Measurements from ENCODE around the gene HS6ST3. TPM values are rescaled to one million over a fixed set of nuclear protein-coding genes. Genes with fewer than 3 reads are reported as not detected.

HS6ST3 gene
- total RNA-seq, 1 donor from 2014 or later, result not detected

GRCh38 chr13:96552559-96552958 lies 462.7 kb downstream of the HS6ST3 start:
- H3K9me3 Mint-ChIP-seq (ENCODE audit: unreplicated experiment), result no peaks in the 10 kb centered on the region

GRCh38 chr13:96553796-96554195 lies 463.9 kb downstream of the HS6ST3 start:
- TF ChIP-seq CTCF (IDR thresholded peaks at IDR 0.05), result no peak
- no peak overlapping the region for H3K27ac Mint-ChIP-seq (ENCODE audit: unreplicated experiment)
- no peaks in the 10 kb centered on the region for H3K4me1 Mint-ChIP-seq (ENCODE audit: unreplicated experiment)
- H3K4me3 Mint-ChIP-seq (ENCODE audit: unreplicated experiment), result no peak overlapping the region
- DNase-seq (ENCODE audit: extremely low spot score, unreplicated experiment), result no peak
- H3K9me3 Mint-ChIP-seq (ENCODE audit: unreplicated experiment), result no peaks in the 10 kb centered on the region
- no peaks in the 10 kb centered on the region for H3K36me3 Mint-ChIP-seq (ENCODE audit: unreplicated experiment)
- no peaks in the 10 kb centered on the region for H3K27me3 Mint-ChIP-seq (ENCODE audit: unreplicated experiment)

More at GRCh38 chr13:96552559-96552958, 462.7 kb downstream of the HS6ST3 start:
- Mint-ChIP-seq H3K27ac (ENCODE audit: unreplicated experiment) (no peak overlapping the region), H3K27me3 (ENCODE audit: unreplicated experiment) (no peaks in the 10 kb centered on the region), H3K4me1 (ENCODE audit: unreplicated experiment) (no peaks in the 10 kb centered on the region), H3K36me3 (ENCODE audit: unreplicated experiment) (no peaks in the 10 kb centered on the region), H3K4me3 (ENCODE audit: unreplicated experiment) (no peak overlapping the region)
- no peak for TF ChIP-seq CTCF (IDR thresholded peaks at IDR 0.05)
- no peak for DNase-seq (ENCODE audit: extremely low spot score, unreplicated experiment)

- TF ChIP-seq CTCF (IDR thresholded peaks at IDR 0.05), result no peak
- Mint-ChIP-seq H3K36me3 (ENCODE audit: unreplicated experiment) (no peaks in the 10 kb centered on the region), H3K4me1 (ENCODE audit: unreplicated experiment) (no peaks in the 10 kb centered on the region)
Measured at GRCh38 chr13:96573563-96573962, 483.7 kb downstream of the HS6ST3 start.

GRCh38 chr13:96575423-96576320 lies 485.8 kb downstream of the HS6ST3 start:
- no peak overlapping the region for H3K27ac Mint-ChIP-seq (ENCODE audit: unreplicated experiment)
- H3K4me3 Mint-ChIP-seq (ENCODE audit: unreplicated experiment), result no peak overlapping the region
- H3K4me1 Mint-ChIP-seq (ENCODE audit: unreplicated experiment), result no peaks in the 10 kb centered on the region

More at GRCh38 chr13:96573563-96573962, 483.7 kb downstream of the HS6ST3 start:
- Mint-ChIP-seq H3K27me3 (ENCODE audit: unreplicated experiment) (no peaks in the 10 kb centered on the region), H3K4me3 (ENCODE audit: unreplicated experiment) (no peak overlapping the region), H3K9me3 (ENCODE audit: unreplicated experiment) (no peaks in the 10 kb centered on the region), H3K27ac (ENCODE audit: unreplicated experiment) (no peak overlapping the region)
- no peak for DNase-seq (ENCODE audit: extremely low spot score, unreplicated experiment)

More at GRCh38 chr13:96575423-96576320, 485.8 kb downstream of the HS6ST3 start:
- DNase-seq (ENCODE audit: extremely low spot score, unreplicated experiment), result no peak
- Mint-ChIP-seq H3K9me3 (ENCODE audit: unreplicated experiment) (no peaks in the 10 kb centered on the region), H3K27me3 (ENCODE audit: unreplicated experiment) (no peaks in the 10 kb centered on the region), H3K36me3 (ENCODE audit: unreplicated experiment) (no peaks in the 10 kb centered on the region)
- TF ChIP-seq CTCF (IDR thresholded peaks at IDR 0.05), result no peak
